GM12801 (cell line): ENCODE measurements around the gene ATP2B3.

Source experiments
- TF ChIP-seq, protein P1 (sequence below): IDR thresholded peaks from one replicate; pipeline ENCODE4 v1.5.1; 2011; ENCODE audit warnings: control low read depth; ENCODE audit not compliant: insufficient read length; ENCODE audit errors: extremely low read depth

ATP2B3 gene

DNA sequence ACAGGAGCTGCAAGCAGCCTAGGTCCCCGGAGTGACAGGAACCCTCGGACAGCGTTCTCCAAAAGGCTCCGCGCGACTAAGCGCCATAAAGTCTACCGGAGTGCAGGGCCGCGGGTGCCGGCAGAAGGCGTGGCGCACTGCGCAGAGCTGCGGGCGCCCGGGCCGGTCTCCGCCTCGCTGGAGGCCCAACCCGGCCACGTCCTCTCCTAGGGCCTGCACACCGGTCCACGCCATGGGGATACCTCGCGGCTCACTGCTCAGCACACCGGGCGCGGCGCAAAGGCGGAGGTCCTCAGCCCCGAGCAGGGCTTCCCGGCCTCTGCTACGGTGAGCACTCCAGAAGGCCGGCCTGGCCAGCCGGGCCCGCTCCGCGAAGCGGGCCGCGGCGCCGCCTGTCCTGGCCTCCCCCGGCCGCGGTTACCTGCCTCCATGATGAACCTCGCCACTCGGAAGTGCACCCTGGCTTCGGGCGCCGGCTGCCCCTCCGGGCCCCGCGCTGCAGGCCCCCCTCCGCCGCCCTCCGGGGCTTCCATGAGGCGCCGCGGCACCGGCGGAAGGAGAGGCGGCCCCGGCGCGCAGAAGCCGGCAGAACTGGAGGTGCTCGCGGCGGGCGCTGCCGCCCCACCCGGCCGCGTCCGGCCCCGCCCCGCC, 81.2 kb downstream of the ATP2B3 start, which contains the start of gene CCNQ:
TSS of gene CCNQ (minus strand) at position 599 of the 651 bp plus-strand sequence. CDS start at position 533, 66 bp downstream.
- TF ChIP-seq, protein P1, sequence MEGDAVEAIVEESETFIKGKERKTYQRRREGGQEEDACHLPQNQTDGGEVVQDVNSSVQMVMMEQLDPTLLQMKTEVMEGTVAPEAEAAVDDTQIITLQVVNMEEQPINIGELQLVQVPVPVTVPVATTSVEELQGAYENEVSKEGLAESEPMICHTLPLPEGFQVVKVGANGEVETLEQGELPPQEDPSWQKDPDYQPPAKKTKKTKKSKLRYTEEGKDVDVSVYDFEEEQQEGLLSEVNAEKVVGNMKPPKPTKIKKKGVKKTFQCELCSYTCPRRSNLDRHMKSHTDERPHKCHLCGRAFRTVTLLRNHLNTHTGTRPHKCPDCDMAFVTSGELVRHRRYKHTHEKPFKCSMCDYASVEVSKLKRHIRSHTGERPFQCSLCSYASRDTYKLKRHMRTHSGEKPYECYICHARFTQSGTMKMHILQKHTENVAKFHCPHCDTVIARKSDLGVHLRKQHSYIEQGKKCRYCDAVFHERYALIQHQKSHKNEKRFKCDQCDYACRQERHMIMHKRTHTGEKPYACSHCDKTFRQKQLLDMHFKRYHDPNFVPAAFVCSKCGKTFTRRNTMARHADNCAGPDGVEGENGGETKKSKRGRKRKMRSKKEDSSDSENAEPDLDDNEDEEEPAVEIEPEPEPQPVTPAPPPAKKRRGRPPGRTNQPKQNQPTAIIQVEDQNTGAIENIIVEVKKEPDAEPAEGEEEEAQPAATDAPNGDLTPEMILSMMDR = no peak

DNA sequence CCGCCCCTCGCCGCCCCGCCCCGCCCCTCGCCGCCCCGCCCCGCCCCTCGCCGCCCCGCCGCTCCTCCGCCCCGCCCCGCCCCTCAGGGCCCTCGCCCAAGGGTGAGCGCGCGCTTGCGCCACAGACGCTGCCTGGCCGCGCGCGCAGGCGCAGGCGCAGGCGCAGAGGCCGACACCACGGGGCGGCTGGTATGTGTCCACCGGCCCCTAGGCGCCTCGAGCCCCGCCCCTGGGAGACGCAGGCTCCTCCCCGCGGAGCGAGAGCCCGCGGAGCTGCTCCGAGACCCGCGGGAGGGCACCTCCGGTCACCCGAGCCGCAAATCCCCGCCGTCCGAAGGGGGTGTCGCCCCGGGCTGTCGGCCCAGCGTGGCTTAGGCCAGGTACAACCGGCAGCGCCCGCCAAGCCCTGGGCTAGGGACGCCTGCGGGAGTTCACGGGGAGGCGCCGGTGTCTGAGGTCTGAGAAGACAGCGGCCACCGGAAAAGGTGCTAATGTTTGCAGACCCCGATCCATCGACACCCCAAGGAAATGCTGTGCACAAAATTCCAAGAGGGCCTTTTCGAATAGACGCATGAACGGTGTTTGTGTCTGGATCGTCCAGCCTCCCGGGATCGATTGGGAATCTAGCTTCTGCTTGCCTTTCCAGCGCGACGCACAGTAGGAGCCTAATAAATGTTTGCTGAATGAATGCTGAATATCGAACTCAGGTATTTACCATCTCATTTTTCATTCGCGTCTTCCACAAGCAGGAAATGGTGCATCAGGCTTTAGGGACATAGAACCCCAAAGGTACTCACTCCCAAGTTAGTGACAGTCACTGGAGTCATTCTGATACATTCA, 82.0 kb downstream of the ATP2B3 start:
- TF ChIP-seq, protein P1 = no peak

- TF ChIP-seq, protein P1 = no peak
Measured at GRCh38 chrX:153600032-153600373, 82.6 kb downstream of the ATP2B3 start.

GRCh38 chrX:153600921-153601320, 83.5 kb downstream of the ATP2B3 start:
- TF ChIP-seq, protein P1 = no peak

DNA sequence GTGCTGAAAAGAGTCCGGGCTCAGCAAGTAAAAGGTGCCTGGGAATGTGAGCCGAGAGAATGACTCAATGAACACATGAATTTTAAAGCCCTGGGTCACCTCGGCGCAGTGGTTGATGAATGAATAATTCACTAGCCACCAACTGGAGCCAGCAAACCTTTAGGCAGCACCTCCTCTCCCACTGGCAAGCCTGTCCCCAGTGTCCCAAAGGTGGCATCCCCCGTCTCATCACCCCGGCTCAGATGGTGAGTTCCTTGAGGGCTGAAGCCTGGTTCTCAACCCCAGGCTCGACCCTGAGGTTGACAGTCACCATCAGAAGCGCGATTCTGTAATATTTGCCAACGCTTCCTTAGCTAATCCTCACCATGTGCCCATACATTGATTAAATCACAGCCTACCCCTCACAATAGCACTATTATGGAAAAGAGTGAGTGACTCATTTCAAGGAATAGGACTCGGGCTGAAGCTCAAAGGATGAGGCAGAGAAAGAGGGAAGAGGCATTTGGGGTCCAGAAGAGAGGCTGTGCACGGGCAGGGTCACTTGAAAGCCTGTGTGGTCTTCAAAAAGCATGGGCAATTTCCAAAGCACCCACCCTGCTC, 84.2 kb downstream of the ATP2B3 start:
- TF ChIP-seq, protein P1 = no peak

DNA sequence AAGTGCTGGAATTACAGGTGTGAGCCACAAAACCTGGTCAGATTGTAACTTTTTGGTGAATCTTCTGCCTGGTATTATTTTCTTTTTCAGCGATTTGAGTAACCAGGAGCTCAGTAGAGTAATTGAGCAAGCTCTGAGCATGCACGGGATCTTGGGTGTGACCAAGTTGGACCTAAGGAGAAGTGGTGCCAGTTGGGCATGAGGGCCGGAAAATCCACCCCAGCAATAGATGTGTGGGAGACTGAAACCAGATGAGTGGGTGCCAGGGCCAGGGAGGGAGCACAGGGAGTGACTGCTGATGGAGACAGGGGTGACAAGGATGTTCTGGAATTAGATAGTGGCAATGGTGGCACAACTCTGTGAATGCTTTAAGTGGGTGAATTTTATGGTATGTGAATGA, 85.2 kb downstream of the ATP2B3 start:
- TF ChIP-seq, protein P1 = no peak

- TF ChIP-seq, protein P1 = no peak
Measured at GRCh38 chrX:153603131-153603656, 85.8 kb downstream of the ATP2B3 start.
